ENCODE results near the gene SHROOM3.
"Not testable (repeated sequence)": the region's sequence is repeated elsewhere in the genome, so short reads cannot be mapped to it uniquely, and the experiment has no call there.

SHROOM3 gene

DNA sequence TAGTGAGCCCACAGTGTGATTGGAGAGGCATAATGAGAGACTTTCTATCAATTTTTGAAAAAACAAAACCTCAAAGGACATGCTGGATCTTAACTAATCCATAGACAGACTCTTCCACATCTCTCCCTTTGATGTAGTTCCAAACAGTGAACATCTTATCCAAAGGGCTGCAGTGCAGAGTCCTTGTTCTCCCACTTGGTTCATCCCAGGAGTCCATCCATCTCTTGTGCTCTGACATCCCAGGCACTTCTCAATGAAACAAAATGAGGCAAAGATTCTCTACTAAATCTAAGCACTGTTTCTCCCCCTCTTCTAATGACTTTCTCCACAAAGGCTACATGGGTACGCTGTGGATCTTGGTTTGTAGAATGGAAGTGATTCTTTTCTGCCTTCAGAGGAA lies 8.3 kb downstream of the SHROOM3 start:
- H3K36me3 ChIP-seq (ENCODE audit: control insufficient read depth in 2 of 2, insufficient read depth in 2 of 2, low read length in 2 of 2), result no peaks in the 10 kb centered on the region
- no peaks in the 10 kb centered on the region for H3K27me3 ChIP-seq (ENCODE audit: control insufficient read depth in 2 of 2, insufficient read depth in 2 of 2, low read length in 2 of 2)
- H3K9me3 ChIP-seq (ENCODE audit: control insufficient read depth in 2 of 2, low read length in 2 of 2), result no peaks in the 10 kb centered on the region
- H3K4me1 ChIP-seq (ENCODE audit: control insufficient read depth in 2 of 2, insufficient read depth in 2 of 2, low read length in 2 of 2), result peaks cover 0 to 2% of the 10 kb centered on the region in 2 donors
- no peak overlapping the region for H3K9ac ChIP-seq (ENCODE audit: low read depth in 1 of 2, low read length in 2 of 2)
- H3K4me3 ChIP-seq (ENCODE audit: low read length in 2 of 2), result no peak overlapping the region
- no peak overlapping the region for H3K27ac ChIP-seq (ENCODE audit: low read depth in 2 of 2, low read length in 2 of 2)

DNA sequence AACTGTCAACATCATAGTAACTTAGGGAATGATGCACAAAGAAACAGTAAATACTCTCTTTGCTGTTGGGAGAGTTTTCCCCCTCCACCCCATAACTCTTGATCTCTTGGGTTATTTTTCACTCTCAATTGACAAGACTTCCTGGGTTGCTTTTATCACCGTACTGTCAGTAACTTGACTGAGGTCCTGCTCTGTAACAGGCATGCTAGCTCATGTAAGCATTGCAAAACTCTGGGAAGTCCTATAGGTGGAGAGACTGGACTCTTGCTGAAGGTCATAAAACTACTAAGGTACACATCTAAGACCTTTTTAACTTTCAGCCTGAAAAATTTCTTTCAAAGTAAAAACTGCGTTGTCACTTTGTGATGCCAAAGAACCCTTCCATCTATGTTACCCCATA lies 10.9 kb downstream of the SHROOM3 start:
- Histone ChIP-seq H3K36me3 (ENCODE audit: control insufficient read depth in 2 of 2, insufficient read depth in 2 of 2, low read length in 2 of 2) (no peaks in the 10 kb centered on the region), H3K4me3 (ENCODE audit: low read length in 2 of 2) (no peak overlapping the region), H3K9ac (ENCODE audit: low read depth in 1 of 2, low read length in 2 of 2) (no peak overlapping the region), H3K27ac (ENCODE audit: low read depth in 2 of 2, low read length in 2 of 2) (no peak overlapping the region), H3K27me3 (ENCODE audit: control insufficient read depth in 2 of 2, insufficient read depth in 2 of 2, low read length in 2 of 2) (no peaks in the 10 kb centered on the region), H3K4me1 (ENCODE audit: control insufficient read depth in 2 of 2, insufficient read depth in 2 of 2, low read length in 2 of 2) (no peaks in the 10 kb centered on the region), H3K9me3 (ENCODE audit: control insufficient read depth in 2 of 2, low read length in 2 of 2) (no peaks in the 10 kb centered on the region)

DNA sequence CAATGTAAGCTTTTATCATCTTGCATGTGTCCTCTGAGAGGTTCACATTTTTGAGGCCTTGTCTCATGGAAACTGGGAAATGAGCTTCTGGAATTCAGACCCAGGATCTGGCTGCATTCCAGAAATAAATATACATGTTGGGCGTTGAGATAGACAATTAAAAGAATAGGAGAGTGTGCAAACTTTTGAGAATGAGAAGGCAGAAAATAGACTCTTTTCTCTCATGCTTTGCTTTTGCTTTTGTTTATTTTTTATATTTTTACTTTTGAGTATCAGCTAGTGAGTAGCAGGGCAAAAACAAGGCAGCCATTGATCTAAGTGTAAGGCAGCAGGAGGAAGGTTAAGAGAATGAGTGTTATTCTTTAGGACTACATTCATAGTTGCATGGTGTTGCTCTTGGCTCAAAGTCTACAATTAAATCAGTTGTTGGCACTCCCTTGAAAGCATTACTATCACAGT lies 12.4 kb downstream of the SHROOM3 start:
- Histone ChIP-seq H3K4me1 (ENCODE audit: control insufficient read depth in 2 of 2, insufficient read depth in 2 of 2, low read length in 2 of 2) (no peaks in the 10 kb centered on the region), H3K4me3 (ENCODE audit: low read length in 2 of 2) (no peak overlapping the region), H3K27ac (ENCODE audit: low read depth in 2 of 2, low read length in 2 of 2) (no peak overlapping the region), H3K36me3 (ENCODE audit: control insufficient read depth in 2 of 2, insufficient read depth in 2 of 2, low read length in 2 of 2) (no peaks in the 10 kb centered on the region), H3K9ac (ENCODE audit: low read depth in 1 of 2, low read length in 2 of 2) (no peak overlapping the region), H3K27me3 (ENCODE audit: control insufficient read depth in 2 of 2, insufficient read depth in 2 of 2, low read length in 2 of 2) (no peaks in the 10 kb centered on the region), H3K9me3 (ENCODE audit: control insufficient read depth in 2 of 2, low read length in 2 of 2) (no peaks in the 10 kb centered on the region)

DNA sequence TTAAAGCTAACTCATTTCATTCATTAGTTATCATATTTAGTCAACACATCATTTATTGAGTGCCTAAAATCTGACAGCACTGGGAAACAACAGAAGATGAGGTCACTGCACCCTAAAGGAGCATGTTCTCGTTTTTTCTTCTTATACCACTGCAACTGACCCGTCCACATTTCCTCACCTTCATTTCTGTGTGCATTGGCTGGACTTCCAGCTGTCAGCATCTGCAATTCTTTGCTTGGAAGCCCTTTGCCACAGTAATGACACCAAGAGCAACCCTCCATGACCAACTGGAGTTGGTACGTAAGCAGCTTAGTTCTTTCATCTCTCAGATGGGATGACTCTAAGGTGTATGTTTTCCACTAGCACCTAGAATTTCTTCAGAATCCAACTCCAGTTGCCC lies 13.2 kb downstream of the SHROOM3 start:
- H3K36me3 ChIP-seq (ENCODE audit: control insufficient read depth in 2 of 2, insufficient read depth in 2 of 2, low read length in 2 of 2), result no peaks in the 10 kb centered on the region
- no peaks in the 10 kb centered on the region for H3K9me3 ChIP-seq (ENCODE audit: control insufficient read depth in 2 of 2, low read length in 2 of 2)
- no peak overlapping the region for H3K4me3 ChIP-seq (ENCODE audit: low read length in 2 of 2)
- H3K27ac ChIP-seq (ENCODE audit: low read depth in 2 of 2, low read length in 2 of 2), result no peak overlapping the region
- H3K9ac ChIP-seq (ENCODE audit: low read depth in 1 of 2, low read length in 2 of 2), result no peak overlapping the region
- H3K27me3 ChIP-seq (ENCODE audit: control insufficient read depth in 2 of 2, insufficient read depth in 2 of 2, low read length in 2 of 2), result no peaks in the 10 kb centered on the region
- H3K4me1 ChIP-seq (ENCODE audit: control insufficient read depth in 2 of 2, insufficient read depth in 2 of 2, low read length in 2 of 2), result no peaks in the 10 kb centered on the region

DNA sequence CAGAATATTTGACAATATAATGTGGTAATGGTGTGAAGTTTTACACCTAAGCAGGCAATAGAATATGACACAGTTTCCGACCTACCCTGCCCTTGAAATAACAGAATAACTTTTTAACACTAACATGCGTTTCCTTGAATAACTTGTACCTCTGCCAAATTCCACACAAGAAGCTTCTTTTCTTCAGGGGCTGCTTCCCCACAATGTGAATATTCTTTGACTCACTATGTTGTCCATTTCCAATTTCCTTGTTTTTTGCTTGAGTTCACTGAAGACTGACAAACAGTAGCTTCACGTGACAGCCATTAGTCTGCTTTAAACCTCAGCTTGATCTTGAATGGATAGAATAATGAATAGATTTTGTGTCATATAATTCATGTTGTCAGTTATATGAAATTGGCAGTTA lies 14.3 kb downstream of the SHROOM3 start:
- no peak overlapping the region for H3K4me3 ChIP-seq (ENCODE audit: low read length in 2 of 2)
- H3K4me1 ChIP-seq (ENCODE audit: control insufficient read depth in 2 of 2, insufficient read depth in 2 of 2, low read length in 2 of 2), result no peaks in the 10 kb centered on the region
- no peaks in the 10 kb centered on the region for H3K27me3 ChIP-seq (ENCODE audit: control insufficient read depth in 2 of 2, insufficient read depth in 2 of 2, low read length in 2 of 2)
- no peak overlapping the region for H3K27ac ChIP-seq (ENCODE audit: low read depth in 2 of 2, low read length in 2 of 2)
- no peaks in the 10 kb centered on the region for H3K9me3 ChIP-seq (ENCODE audit: control insufficient read depth in 2 of 2, low read length in 2 of 2)
- no peak overlapping the region for H3K9ac ChIP-seq (ENCODE audit: low read depth in 1 of 2, low read length in 2 of 2)
- H3K36me3 ChIP-seq (ENCODE audit: control insufficient read depth in 2 of 2, insufficient read depth in 2 of 2, low read length in 2 of 2), result no peaks in the 10 kb centered on the region

DNA sequence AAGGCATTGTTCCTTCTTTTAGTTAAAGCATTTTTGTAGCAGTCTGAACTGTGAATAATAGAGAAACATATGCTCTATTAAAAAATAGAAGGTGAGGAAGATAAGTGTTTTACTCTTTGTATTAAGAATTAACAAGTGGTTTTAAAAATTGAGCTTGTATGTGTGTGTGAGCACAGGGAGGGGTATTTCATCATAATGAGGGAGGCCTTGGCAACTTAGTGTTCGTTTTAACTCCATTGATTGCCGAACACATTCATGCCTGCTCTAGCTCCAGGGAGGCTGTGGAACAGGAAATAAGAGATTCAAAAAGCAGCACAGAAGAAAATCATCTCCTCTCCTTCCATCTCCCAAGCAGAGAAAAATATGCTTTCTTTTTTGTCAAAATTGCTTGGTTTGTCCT lies 14.8 kb downstream of the SHROOM3 start:
- H3K9ac ChIP-seq (ENCODE audit: low read depth in 1 of 2, low read length in 2 of 2), result no peak overlapping the region
- no peaks in the 10 kb centered on the region for H3K9me3 ChIP-seq (ENCODE audit: control insufficient read depth in 2 of 2, low read length in 2 of 2)
- H3K27ac ChIP-seq (ENCODE audit: low read depth in 2 of 2, low read length in 2 of 2), result no peak overlapping the region
- no peaks in the 10 kb centered on the region for H3K36me3 ChIP-seq (ENCODE audit: control insufficient read depth in 2 of 2, insufficient read depth in 2 of 2, low read length in 2 of 2)
- no peaks in the 10 kb centered on the region for H3K4me1 ChIP-seq (ENCODE audit: control insufficient read depth in 2 of 2, insufficient read depth in 2 of 2, low read length in 2 of 2)
- no peak overlapping the region for H3K4me3 ChIP-seq (ENCODE audit: low read length in 2 of 2)
- H3K27me3 ChIP-seq (ENCODE audit: control insufficient read depth in 2 of 2, insufficient read depth in 2 of 2, low read length in 2 of 2), result no peaks in the 10 kb centered on the region

DNA sequence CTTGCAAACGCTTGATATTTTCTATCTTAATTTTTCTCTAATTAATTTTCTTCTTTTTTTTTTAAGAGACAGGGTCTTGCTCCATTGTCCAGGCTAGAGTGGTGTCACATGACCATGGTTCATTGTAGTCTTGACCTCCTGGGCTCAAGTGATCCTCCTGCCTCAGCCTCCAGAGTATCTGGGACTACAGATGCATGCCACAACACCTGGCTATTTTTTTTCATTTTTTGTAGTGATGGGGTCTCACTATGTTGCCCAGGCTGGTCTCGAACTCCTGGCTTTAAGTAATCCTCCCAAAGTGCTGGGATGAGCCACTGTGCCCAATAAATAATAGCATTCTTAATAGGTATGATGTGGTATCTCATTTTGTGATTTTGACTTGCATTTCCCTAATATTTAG lies 18.2 kb downstream of the SHROOM3 start:
- no peaks in the 10 kb centered on the region for H3K9me3 ChIP-seq (ENCODE audit: control insufficient read depth in 2 of 2, low read length in 2 of 2)
- H3K27ac ChIP-seq (ENCODE audit: low read depth in 2 of 2, low read length in 2 of 2), result no peak overlapping the region
- no peak overlapping the region for H3K9ac ChIP-seq (ENCODE audit: low read depth in 1 of 2, low read length in 2 of 2)
- H3K36me3 ChIP-seq (ENCODE audit: control insufficient read depth in 2 of 2, insufficient read depth in 2 of 2, low read length in 2 of 2), result no peaks in the 10 kb centered on the region
- no peaks in the 10 kb centered on the region for H3K4me1 ChIP-seq (ENCODE audit: control insufficient read depth in 2 of 2, insufficient read depth in 2 of 2, low read length in 2 of 2)
- no peaks in the 10 kb centered on the region for H3K27me3 ChIP-seq (ENCODE audit: control insufficient read depth in 2 of 2, insufficient read depth in 2 of 2, low read length in 2 of 2)
- H3K4me3 ChIP-seq (ENCODE audit: low read length in 2 of 2), result no peak overlapping the region

DNA sequence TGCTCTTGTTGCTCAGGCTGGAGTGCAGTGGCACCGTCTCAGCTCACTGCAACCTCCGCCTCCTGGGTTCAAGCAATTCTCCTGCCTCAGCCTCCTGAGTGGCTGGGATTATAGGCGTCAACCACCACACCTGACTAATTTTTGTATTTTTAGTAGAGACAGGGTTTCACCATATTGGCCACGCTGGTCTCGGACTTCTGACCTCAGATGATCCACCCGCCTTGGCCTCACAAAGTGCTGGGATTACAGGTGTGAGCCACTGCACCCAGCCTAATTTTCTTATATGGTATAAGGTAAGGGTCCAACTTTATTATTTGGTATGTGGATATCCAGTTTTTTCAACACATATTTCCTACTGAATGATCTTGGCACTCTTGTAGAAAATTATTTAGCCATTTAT lies 19.0 kb downstream of the SHROOM3 start:
- H3K27me3 ChIP-seq (ENCODE audit: control insufficient read depth in 2 of 2, insufficient read depth in 2 of 2, low read length in 2 of 2); H3K36me3 ChIP-seq (ENCODE audit: control insufficient read depth in 2 of 2, insufficient read depth in 2 of 2, low read length in 2 of 2); H3K27ac ChIP-seq (ENCODE audit: low read depth in 2 of 2, low read length in 2 of 2); H3K4me3 ChIP-seq (ENCODE audit: low read length in 2 of 2); H3K9me3 ChIP-seq (ENCODE audit: control insufficient read depth in 2 of 2, low read length in 2 of 2); H3K4me1 ChIP-seq (ENCODE audit: control insufficient read depth in 2 of 2, insufficient read depth in 2 of 2, low read length in 2 of 2); H3K9ac ChIP-seq (ENCODE audit: low read depth in 1 of 2, low read length in 2 of 2): not testable (repeated sequence)

DNA sequence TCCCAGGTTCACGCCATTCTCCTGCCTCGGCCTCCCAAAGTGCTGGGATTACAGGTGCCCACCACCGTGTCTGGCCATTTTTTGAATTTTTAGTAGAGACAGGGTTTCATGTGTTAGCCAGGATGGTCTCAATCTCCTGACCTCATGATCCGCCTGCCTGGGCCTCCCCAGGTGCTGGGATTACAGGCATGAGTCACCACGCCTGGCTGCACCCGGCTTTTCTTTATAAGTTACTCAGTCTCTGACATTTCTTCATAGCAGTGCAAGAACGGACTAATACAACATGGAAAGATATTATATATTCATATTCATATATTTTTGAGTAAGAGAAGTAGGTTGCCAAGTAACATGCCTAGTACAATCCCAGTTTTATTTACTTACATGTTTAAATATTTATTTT lies 22.9 kb downstream of the SHROOM3 start:
- no peak overlapping the region for H3K27ac ChIP-seq (ENCODE audit: low read depth in 2 of 2, low read length in 2 of 2)

DNA sequence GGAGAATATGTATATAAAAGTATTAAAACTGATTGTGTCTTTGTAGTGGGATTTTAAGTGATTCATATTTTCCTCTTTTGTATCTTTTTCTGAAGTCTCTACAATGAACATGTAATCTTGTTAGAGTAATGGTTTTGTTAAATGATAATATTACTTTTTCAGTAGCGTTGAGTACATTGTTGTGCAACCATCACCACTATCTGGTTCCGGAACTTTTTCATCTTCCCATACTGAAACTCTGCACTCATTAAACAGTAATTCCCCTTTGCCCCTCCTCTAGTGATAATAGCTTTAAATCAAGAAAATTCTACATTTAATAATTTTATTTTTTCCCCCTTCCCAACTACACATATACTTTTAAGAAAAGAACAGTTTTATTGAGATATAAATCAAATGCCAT lies 23.3 kb downstream of the SHROOM3 start:
- Histone ChIP-seq H3K4me3 (ENCODE audit: low read length in 2 of 2) (no peak overlapping the region), H3K4me1 (ENCODE audit: control insufficient read depth in 2 of 2, insufficient read depth in 2 of 2, low read length in 2 of 2) (no peaks in the 10 kb centered on the region), H3K36me3 (ENCODE audit: control insufficient read depth in 2 of 2, insufficient read depth in 2 of 2, low read length in 2 of 2) (no peaks in the 10 kb centered on the region), H3K27me3 (ENCODE audit: control insufficient read depth in 2 of 2, insufficient read depth in 2 of 2, low read length in 2 of 2) (no peaks in the 10 kb centered on the region), H3K27ac (ENCODE audit: low read depth in 2 of 2, low read length in 2 of 2) (no peak overlapping the region), H3K9ac (ENCODE audit: low read depth in 1 of 2, low read length in 2 of 2) (no peak overlapping the region), H3K9me3 (ENCODE audit: control insufficient read depth in 2 of 2, low read length in 2 of 2) (no peaks in the 10 kb centered on the region)

More for the DNA sequence above, 22.9 kb downstream of the SHROOM3 start:
- H3K4me3 ChIP-seq (ENCODE audit: low read length in 2 of 2), result no peak overlapping the region
- H3K4me1 ChIP-seq (ENCODE audit: control insufficient read depth in 2 of 2, insufficient read depth in 2 of 2, low read length in 2 of 2), result no peaks in the 10 kb centered on the region
- no peaks in the 10 kb centered on the region for H3K9me3 ChIP-seq (ENCODE audit: control insufficient read depth in 2 of 2, low read length in 2 of 2)
- no peaks in the 10 kb centered on the region for H3K27me3 ChIP-seq (ENCODE audit: control insufficient read depth in 2 of 2, insufficient read depth in 2 of 2, low read length in 2 of 2)
- H3K36me3 ChIP-seq (ENCODE audit: control insufficient read depth in 2 of 2, insufficient read depth in 2 of 2, low read length in 2 of 2), result no peaks in the 10 kb centered on the region
- H3K9ac ChIP-seq (ENCODE audit: low read depth in 1 of 2, low read length in 2 of 2), result no peak overlapping the region

DNA sequence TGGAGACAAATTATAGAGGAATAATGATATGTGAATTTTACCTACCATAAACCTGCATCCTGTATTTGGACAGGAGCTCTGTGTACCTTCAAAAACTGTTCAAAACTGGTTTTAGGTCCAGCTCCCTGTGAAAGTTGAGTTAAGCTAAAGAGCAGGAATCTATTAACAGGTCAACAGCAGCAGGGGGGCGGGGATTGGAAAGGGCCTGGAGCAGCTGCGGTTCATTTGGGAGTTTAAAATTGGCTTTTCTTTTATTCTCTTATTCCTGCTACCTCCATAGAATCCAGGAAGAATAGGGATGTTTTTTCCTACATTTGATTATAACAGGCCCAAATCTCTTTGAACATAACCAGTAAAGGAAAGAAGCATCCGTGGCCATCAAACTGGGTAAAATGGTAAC lies 23.8 kb downstream of the SHROOM3 start:
- Histone ChIP-seq H3K4me3 (ENCODE audit: low read length in 2 of 2) (no peak overlapping the region), H3K36me3 (ENCODE audit: control insufficient read depth in 2 of 2, insufficient read depth in 2 of 2, low read length in 2 of 2) (no peaks in the 10 kb centered on the region), H3K9me3 (ENCODE audit: control insufficient read depth in 2 of 2, low read length in 2 of 2) (peaks cover 0 to 2% of the 10 kb centered on the region in 2 donors), H3K4me1 (ENCODE audit: control insufficient read depth in 2 of 2, insufficient read depth in 2 of 2, low read length in 2 of 2) (no peaks in the 10 kb centered on the region), H3K9ac (ENCODE audit: low read depth in 1 of 2, low read length in 2 of 2) (no peak overlapping the region), H3K27ac (ENCODE audit: low read depth in 2 of 2, low read length in 2 of 2) (no peak overlapping the region), H3K27me3 (ENCODE audit: control insufficient read depth in 2 of 2, insufficient read depth in 2 of 2, low read length in 2 of 2) (no peaks in the 10 kb centered on the region)
